Activated CD4-positive, alpha-beta T cell treated with anti-CD3 and anti-CD28 coated beads for 36 hours (primary cell): ENCODE results near the gene ANKRD2. TPM values are rescaled to one million over a fixed set of nuclear protein-coding genes. Genes with fewer than 3 reads are reported as not detected.
"Not testable (repeated sequence)": the region's sequence is repeated elsewhere in the genome, so short reads cannot be mapped to it uniquely, and the experiment has no call there.

ENCODE experiments used
- ATAC-seq: fragments of 200-7000 bp; cut with Tn5 transposase; one replicate; pipeline ENCODE4 v1.10.0; 2021; ENCODE audit warnings: mild to moderate bottlenecking, moderate library complexity
- CTCF ChIA-PET: fragments of 350-600 bp; sonication (Branson Sonifier 250); formaldehyde crosslinking; loops from one replicate; lab custom pipeline; 2021; ENCODE audit warnings: antibody characterized with exemption; lab: Charles Lee
- POLR2A ChIA-PET: fragments of 350-600 bp; sonication (Branson Sonifier 250); formaldehyde crosslinking; loops from one replicate; lab custom pipeline; 2021; ENCODE audit warnings: antibody characterized with exemption, inconsistent platforms; lab: Charles Lee
- DNase-seq: peaks from one replicate; pipeline ENCODE4 v3.0.0-alpha.2; 2020
- H3K27ac Mint-ChIP-seq: one replicate; pipeline ENCODE4 v1.8.0; 2021; ENCODE audit warnings: mixed read lengths
- H3K27me3 Mint-ChIP-seq: one replicate; pipeline ENCODE4 v1.8.0; 2021; ENCODE audit warnings: mixed read lengths
- H3K36me3 Mint-ChIP-seq: one replicate; pipeline ENCODE4 v1.8.0; 2021; ENCODE audit warnings: low read depth, mixed read lengths
- H3K4me1 Mint-ChIP-seq: one replicate; pipeline ENCODE4 v1.8.0; 2021; ENCODE audit warnings: mixed read lengths
- H3K4me3 Mint-ChIP-seq: one replicate; pipeline ENCODE4 v1.8.0; 2021; ENCODE audit warnings: mild to moderate bottlenecking, moderate library complexity, mixed read lengths
- H3K9me3 Mint-ChIP-seq: one replicate; pipeline ENCODE4 v1.8.0; 2021; ENCODE audit warnings: low read depth, mixed read lengths
- intact Hi-C, 2 experiments: fragments of 100-400 bp; cut with DNase I in 1 of 2; cut with micrococcal nuclease in 1 of 2; formaldehyde crosslinking; loops; one replicate each; pipeline versions ENCODE4 v1.14.2 to v1.15.1; 2022 to 2024; cut with DNase I, micrococcal nuclease
- total RNA-seq, 2 experiments: library from RNA; stranded (reverse); gene quantifications; one replicate each; pipeline ENCODE4 v1.2.3, GENCODE V29; 2021

The ANKRD2 gene
- total RNA-seq, 2 experiments from 2014 or later: not detected

DNA sequence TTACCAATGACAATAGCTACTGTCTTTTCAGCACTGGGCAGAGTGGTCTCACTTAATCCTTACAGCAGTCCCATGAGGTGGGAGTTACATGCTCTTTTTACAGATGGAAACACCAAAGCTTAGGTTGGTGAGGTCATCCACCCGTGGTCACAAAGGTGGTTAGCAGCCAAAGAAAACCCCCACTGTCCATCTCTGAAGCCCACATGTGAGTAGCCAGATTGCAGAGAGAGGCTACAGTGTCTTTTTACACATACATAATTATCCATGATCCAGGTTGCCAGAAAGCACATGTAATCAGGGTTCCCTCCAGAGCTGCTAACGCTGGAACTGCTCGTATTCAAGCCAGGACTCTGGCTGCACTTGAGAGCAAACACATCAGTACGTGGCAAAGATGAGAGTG, 24.6 kb upstream of the ANKRD2 start:
- Mint-ChIP-seq H3K4me3 (no peak overlapping the region), H3K4me1 (peaks cover 9% of the 10 kb centered on the region), H3K27me3 (no peaks in the 10 kb centered on the region), H3K9me3 (no peaks in the 10 kb centered on the region), H3K36me3 (no peaks in the 10 kb centered on the region), H3K27ac (no peak overlapping the region)
- intact Hi-C loops: no loop called here
- POLR2A ChIA-PET: no interaction called here
- CTCF ChIA-PET: interaction anchor here (0.6 kb wide), 1 partner anchor 790 kb away, joined by 4 read pairs; no protein-coding TSS in a partner anchor
- no peak for ATAC-seq
- DNase-seq: no peak

- intact Hi-C loops: no loop called here
- no peak for DNase-seq
- H3K27me3 Mint-ChIP-seq: no peaks in the 10 kb centered on the region
Measured at GRCh38 chr10:97548828-97549455, 23.6 kb upstream of the ANKRD2 start.

GRCh38 chr10:97549587-97550322, 22.8 kb upstream of the ANKRD2 start:
- DNase-seq: no peak
- Mint-ChIP-seq H3K4me3 (no peak overlapping the region), H3K27ac (no peak overlapping the region), H3K27me3 (no peaks in the 10 kb centered on the region), H3K4me1 (no peaks in the 10 kb centered on the region), H3K36me3 (no peaks in the 10 kb centered on the region), H3K9me3 (no peaks in the 10 kb centered on the region)
- CTCF ChIA-PET: interaction anchor here (0.7 to 1.6 kb wide), 5 partner anchors 22 to 89 kb away, joined by 3 read pairs; partner anchors contain the start of gene ANKRD2
- intact Hi-C loops: no loop called here
- ATAC-seq: no peak
- POLR2A ChIA-PET: no interaction called here

More at GRCh38 chr10:97548828-97549455, 23.6 kb upstream of the ANKRD2 start:
- Mint-ChIP-seq H3K27ac (no peak overlapping the region), H3K4me1 (no peaks in the 10 kb centered on the region), H3K4me3 (no peak overlapping the region), H3K36me3 (no peaks in the 10 kb centered on the region), H3K9me3 (no peaks in the 10 kb centered on the region)
- ChIA-PET CTCF (interaction anchor here (0.7 to 1.6 kb wide), 4 partner anchors 23 to 88 kb away, joined by 3 read pairs; partner anchors contain the start of gene ANKRD2), POLR2A (no interaction called here)
- no peak for ATAC-seq

DNA sequence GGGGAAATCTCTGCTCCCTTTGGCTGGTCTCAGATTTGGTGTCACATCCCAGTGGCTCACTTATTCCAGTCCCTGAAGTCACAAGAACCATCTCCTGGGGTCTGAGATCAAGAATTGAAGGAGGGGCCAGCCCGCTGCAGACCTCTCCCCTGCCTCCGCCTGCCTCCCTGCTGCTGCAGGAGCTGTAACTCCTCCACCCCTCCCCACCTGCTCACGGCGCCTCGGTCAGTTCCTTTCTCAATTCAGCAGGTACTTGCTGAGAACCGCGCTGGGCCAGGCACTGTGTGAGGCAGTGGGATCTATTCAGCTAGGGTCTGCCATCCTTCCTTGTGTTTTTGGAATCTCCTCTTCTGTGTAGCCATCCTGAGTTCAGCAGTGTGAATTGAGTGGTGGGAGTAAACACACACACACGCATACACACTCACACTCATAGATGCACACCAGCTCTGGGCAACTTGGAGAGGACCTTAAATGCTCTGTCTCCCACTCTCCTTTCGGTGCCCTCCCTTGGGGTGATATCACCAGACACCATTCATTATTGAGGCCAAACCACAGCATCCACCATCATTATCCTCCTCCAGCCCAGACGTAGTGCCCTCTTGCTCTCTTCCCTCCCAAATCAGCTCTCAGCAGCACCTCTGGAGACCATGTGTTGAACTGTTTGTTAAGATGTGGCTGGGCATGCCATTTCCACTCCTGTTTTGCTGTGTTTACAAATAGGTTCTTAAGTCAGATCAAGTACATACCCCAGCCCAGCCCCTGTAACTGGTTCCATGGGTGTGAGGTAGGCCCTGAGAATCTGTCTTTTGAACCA, 22.0 kb upstream of the ANKRD2 start:
- H3K9me3 Mint-ChIP-seq: peaks cover 2% of the 10 kb centered on the region
- H3K4me1 Mint-ChIP-seq: no peaks in the 10 kb centered on the region
- no peaks in the 10 kb centered on the region for H3K36me3 Mint-ChIP-seq
- H3K4me3 Mint-ChIP-seq: no peak overlapping the region
- intact Hi-C loops: no loop called here
- ATAC-seq (no peak), DNase-seq (no peak)
- ChIA-PET POLR2A (no interaction called here), CTCF (interaction anchor here (0.8 to 1.6 kb wide), 3 partner anchors 22 to 89 kb away, joined by 3 read pairs; partner anchors contain the start of gene ANKRD2)
- no peaks in the 10 kb centered on the region for H3K27me3 Mint-ChIP-seq
- H3K27ac Mint-ChIP-seq: no peak overlapping the region

- intact Hi-C loops: no loop called here
- H3K4me3 Mint-ChIP-seq: no peak overlapping the region
- no peaks in the 10 kb centered on the region for H3K27me3 Mint-ChIP-seq
- peaks cover 2% of the 10 kb centered on the region for H3K9me3 Mint-ChIP-seq
- ChIA-PET POLR2A (no interaction called here), CTCF (interaction anchor here (3.3 to 4.3 kb wide), 2 partner anchors 14 to 86 kb away, joined by 27 to 87 read pairs; no protein-coding TSS in a partner anchor)
- H3K27ac Mint-ChIP-seq: no peak overlapping the region
- DNase-seq (no peak), ATAC-seq (no peak)
- no peaks in the 10 kb centered on the region for H3K36me3 Mint-ChIP-seq
- no peaks in the 10 kb centered on the region for H3K4me1 Mint-ChIP-seq
Measured at GRCh38 chr10:97551271-97551670, 21.3 kb upstream of the ANKRD2 start.

DNA sequence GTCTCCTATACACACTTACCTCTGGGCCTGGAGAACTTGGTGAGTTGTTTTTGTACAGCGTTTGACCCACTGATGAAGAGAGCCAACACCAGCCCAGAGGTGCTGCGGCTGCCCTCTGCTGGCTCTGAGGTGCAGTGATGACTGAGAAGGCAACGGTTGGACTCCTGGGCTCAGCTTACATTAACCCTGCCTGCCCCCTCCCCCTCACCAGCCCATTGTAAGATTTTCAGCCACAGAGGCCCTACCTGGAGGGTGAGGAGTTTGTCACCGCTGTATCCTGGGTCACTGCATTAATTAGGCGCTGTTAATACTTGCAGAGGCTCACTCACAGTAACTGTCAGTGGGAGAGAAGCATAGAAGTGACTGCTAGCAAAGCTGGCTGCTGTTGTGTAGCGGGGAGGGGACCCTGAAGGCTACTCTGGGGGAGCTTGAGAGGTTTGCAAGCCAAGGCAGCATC, 19.0 kb upstream of the ANKRD2 start:
- ATAC-seq: peak; percentile 99
- Mint-ChIP-seq H3K9me3 (peaks cover 2% of the 10 kb centered on the region), H3K27me3 (no peaks in the 10 kb centered on the region), H3K27ac (no peak overlapping the region), H3K4me1 (no peaks in the 10 kb centered on the region), H3K4me3 (no peak overlapping the region), H3K36me3 (no peaks in the 10 kb centered on the region)
- intact Hi-C loops: loop anchor here (1.0 kb wide), 3 partner anchors 19 to 146 kb away; no protein-coding TSS in a partner anchor
- DNase-seq: peak; percentile 81
- CTCF ChIA-PET: interaction anchor here (0.6 to 4.3 kb wide), 21 partner anchors 8 to 859 kb away, joined by 3 to 87 read pairs (median 3); partner anchors contain the start of genes HOGA1, RRP12 and UBTD1
- POLR2A ChIA-PET: interaction anchor here (0.7 kb wide), 1 partner anchor 153 kb away, joined by 3 read pairs; the partner anchor contains the start of gene RRP12

DNA sequence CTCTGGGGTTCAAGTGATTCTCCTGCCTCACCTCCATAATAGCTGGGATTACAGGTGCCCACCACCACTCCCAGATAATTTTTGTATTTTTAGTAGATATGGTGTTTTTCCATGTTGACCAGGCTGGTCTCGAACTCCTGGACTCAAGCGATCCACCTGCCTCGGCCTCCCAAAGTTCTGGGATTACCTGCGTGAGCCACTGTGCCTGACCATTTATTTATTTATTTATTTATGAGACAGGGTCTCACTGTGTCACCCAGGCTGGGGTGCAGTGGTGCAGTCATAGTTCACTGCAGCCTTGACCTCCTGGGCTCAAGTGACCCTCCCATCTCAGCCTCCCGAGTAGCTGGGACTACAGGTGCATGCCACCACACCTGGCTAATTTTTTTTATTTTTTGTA, 18.2 kb upstream of the ANKRD2 start:
- H3K4me3 Mint-ChIP-seq, H3K36me3 Mint-ChIP-seq, H3K9me3 Mint-ChIP-seq, DNase-seq, H3K27me3 Mint-ChIP-seq, POLR2A ChIA-PET, H3K27ac Mint-ChIP-seq, ATAC-seq, H3K4me1 Mint-ChIP-seq, intact Hi-C loops: not testable (repeated sequence)
- CTCF ChIA-PET: interaction anchor here (0.6 to 4.3 kb wide), 17 partner anchors 9 to 153 kb away, joined by 3 to 87 read pairs (median 3); partner anchors contain the start of genes ANKRD2 and RRP12

GRCh38 chr10:97555541-97555940, 17.0 kb upstream of the ANKRD2 start:
- POLR2A ChIA-PET, intact Hi-C loops, H3K9me3 Mint-ChIP-seq, H3K4me3 Mint-ChIP-seq, ATAC-seq, H3K36me3 Mint-ChIP-seq, H3K27me3 Mint-ChIP-seq, H3K27ac Mint-ChIP-seq, DNase-seq, H3K4me1 Mint-ChIP-seq: not testable (repeated sequence)
- CTCF ChIA-PET: interaction anchor here (0.6 to 4.3 kb wide), 4 partner anchors 17 to 94 kb away, joined by 3 to 87 read pairs (median 4); partner anchors contain the start of gene ANKRD2

DNA sequence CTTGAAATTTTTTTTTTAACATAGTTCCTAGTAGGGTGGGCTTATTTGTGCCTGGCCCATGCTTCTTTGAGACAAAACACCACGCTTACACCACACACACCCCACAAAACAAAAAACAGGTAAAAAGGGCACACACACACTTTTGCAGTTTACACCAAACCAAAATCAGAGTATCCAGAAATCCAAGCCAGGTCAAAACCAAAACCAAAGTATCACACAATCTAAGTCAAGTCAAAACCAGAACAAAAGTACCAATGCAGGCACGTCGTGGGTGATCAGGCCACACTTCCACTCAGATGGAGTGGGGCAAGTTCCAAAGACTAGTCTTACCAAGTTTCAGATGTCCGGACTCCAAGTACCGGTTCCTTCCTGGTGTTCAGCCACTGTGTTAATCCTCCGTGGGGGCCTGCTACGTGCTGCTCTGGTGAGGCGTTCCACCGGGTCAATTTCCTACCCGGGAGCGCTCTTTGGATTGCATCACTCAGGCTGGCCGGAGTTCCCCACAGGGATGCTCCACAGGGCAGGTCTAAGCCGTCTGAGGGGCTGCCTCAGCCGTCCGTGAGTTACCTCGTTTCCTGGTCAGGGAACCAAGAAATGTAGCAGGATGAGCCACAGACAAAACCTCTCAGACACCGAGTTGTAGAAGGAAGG, 11.7 kb upstream of the ANKRD2 start:
- H3K36me3 Mint-ChIP-seq, H3K27ac Mint-ChIP-seq, CTCF ChIA-PET, H3K4me1 Mint-ChIP-seq, ATAC-seq, H3K27me3 Mint-ChIP-seq, intact Hi-C loops, POLR2A ChIA-PET, H3K9me3 Mint-ChIP-seq, DNase-seq, H3K4me3 Mint-ChIP-seq: not testable (repeated sequence)

- POLR2A ChIA-PET, H3K4me1 Mint-ChIP-seq, H3K36me3 Mint-ChIP-seq, H3K4me3 Mint-ChIP-seq, ATAC-seq, DNase-seq, CTCF ChIA-PET, H3K27ac Mint-ChIP-seq, H3K27me3 Mint-ChIP-seq, intact Hi-C loops, H3K9me3 Mint-ChIP-seq: not testable (repeated sequence)
Measured at GRCh38 chr10:97561386-97562077, 11.0 kb upstream of the ANKRD2 start.
